ENCODE results near the gene CACNB2. TPM values are rescaled to one million over a fixed set of nuclear protein-coding genes. Genes with fewer than 3 reads are reported as not detected.

CACNB2 gene
- total RNA-seq, 1 donor from 2014 or later = 0.96 TPM

- intact Hi-C loops (cut with DNase I) = no loop called here
- Histone ChIP-seq H3K9me3 (no peaks in the 10 kb centered on the region), H3K36me3 (no peaks in the 10 kb centered on the region), H3K4me1 (no peaks in the 10 kb centered on the region), H3K4me3 (no peak overlapping the region), H3K27ac (no peak overlapping the region), H3K27me3 (no peaks in the 10 kb centered on the region)
- TF ChIP-seq CTCF (IDR thresholded peaks at IDR 0.05) = no peak
- no peak for DNase-seq (ENCODE audit: low spot score in 2 of 2)
Measured at GRCh38 chr10:18497806-18498369, 357.7 kb downstream of the CACNB2 start.

GRCh38 chr10:18498998-18499397 lies 358.8 kb downstream of the CACNB2 start:
- no peak for TF ChIP-seq CTCF (IDR thresholded peaks at IDR 0.05)
- no peaks in the 10 kb centered on the region for H3K27me3 ChIP-seq
- no peak overlapping the region for H3K4me3 ChIP-seq
- no peaks in the 10 kb centered on the region for H3K9me3 ChIP-seq
- H3K36me3 ChIP-seq = no peaks in the 10 kb centered on the region
- DNase-seq (ENCODE audit: low spot score in 2 of 2) = no peak
- no peak overlapping the region for H3K27ac ChIP-seq
- intact Hi-C loops (cut with DNase I) = no loop called here
- H3K4me1 ChIP-seq = no peaks in the 10 kb centered on the region

- no peak for TF ChIP-seq CTCF (IDR thresholded peaks at IDR 0.05)
- intact Hi-C loops (cut with DNase I) = no loop called here
- Histone ChIP-seq H3K27me3 (no peaks in the 10 kb centered on the region), H3K4me3 (no peak overlapping the region), H3K4me1 (no peaks in the 10 kb centered on the region), H3K27ac (no peak overlapping the region), H3K36me3 (no peaks in the 10 kb centered on the region), H3K9me3 (no peaks in the 10 kb centered on the region)
- DNase-seq (ENCODE audit: low spot score in 2 of 2) = no peak
Measured at GRCh38 chr10:18500576-18500975, 360.4 kb downstream of the CACNB2 start.

- TF ChIP-seq CTCF (IDR thresholded peaks at IDR 0.05) = no peak
- no peaks in the 10 kb centered on the region for H3K4me1 ChIP-seq
Measured at GRCh38 chr10:18501198-18501597, 361.0 kb downstream of the CACNB2 start.

GRCh38 chr10:18501629-18502028 lies 361.4 kb downstream of the CACNB2 start:
- H3K27me3 ChIP-seq = no peaks in the 10 kb centered on the region
- no peak for DNase-seq (ENCODE audit: low spot score in 2 of 2)
- H3K36me3 ChIP-seq = no peaks in the 10 kb centered on the region
- intact Hi-C loops (cut with DNase I) = no loop called here
- no peaks in the 10 kb centered on the region for H3K4me1 ChIP-seq
- no peak for TF ChIP-seq CTCF (IDR thresholded peaks at IDR 0.05)
- H3K27ac ChIP-seq = no peak overlapping the region
- no peak overlapping the region for H3K4me3 ChIP-seq
- H3K9me3 ChIP-seq = no peaks in the 10 kb centered on the region

More at GRCh38 chr10:18501198-18501597, 361.0 kb downstream of the CACNB2 start:
- H3K27ac ChIP-seq = no peak overlapping the region
- no peaks in the 10 kb centered on the region for H3K36me3 ChIP-seq
- H3K4me3 ChIP-seq = no peak overlapping the region
- intact Hi-C loops (cut with DNase I) = no loop called here
- H3K27me3 ChIP-seq = no peaks in the 10 kb centered on the region
- no peaks in the 10 kb centered on the region for H3K9me3 ChIP-seq
- no peak for DNase-seq (ENCODE audit: low spot score in 2 of 2)

DNA sequence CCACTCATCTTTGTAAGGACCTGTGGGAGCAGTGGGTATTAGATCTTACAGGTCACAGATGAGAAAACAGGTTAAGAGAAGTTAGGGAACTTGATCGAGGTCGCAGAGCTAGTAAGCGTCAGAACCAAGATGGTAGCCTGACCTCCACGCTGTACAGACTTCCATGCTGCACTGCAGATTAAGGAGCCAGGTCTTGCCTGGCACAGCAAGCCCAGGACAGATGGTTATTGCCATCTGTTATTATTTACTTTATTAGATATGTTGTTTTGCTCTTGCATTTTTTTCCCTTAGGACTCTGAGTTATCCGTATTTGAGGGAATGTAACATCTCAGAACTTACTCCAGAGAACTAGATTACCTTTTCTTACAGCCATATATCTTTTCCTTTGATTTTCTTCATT lies 363.9 kb downstream of the CACNB2 start:
- Histone ChIP-seq H3K27ac (no peak overlapping the region), H3K36me3 (no peaks in the 10 kb centered on the region), H3K9me3 (no peaks in the 10 kb centered on the region), H3K4me3 (no peak overlapping the region), H3K4me1 (no peaks in the 10 kb centered on the region), H3K27me3 (no peaks in the 10 kb centered on the region)
- TF ChIP-seq CTCF (IDR thresholded peaks at IDR 0.05) = no peak
- DNase-seq (ENCODE audit: low spot score in 2 of 2) = no peak
- intact Hi-C loops (cut with DNase I) = no loop called here

All from ascending aorta (tissue), 2 donors.